GM10266 (cell line): ENCODE measurements around the gene CDC20B.

Source experiments
- DNase-seq: peaks from one replicate; pipeline ENCODE4 v3.0.0; 2012; ENCODE audit errors: extremely low spot score
- TF ChIP-seq, protein P1 (sequence below): IDR thresholded peaks from 2 replicates; pipeline ENCODE4 v1.5.1; 2012; ENCODE audit warnings: mild to moderate bottlenecking, low read depth; ENCODE audit not compliant: control insufficient read depth, insufficient read depth; ENCODE audit errors: missing control alignments

Gene CDC20B

GRCh38 chr5:55175781-55176175 lies 2.8 kb upstream of the CDC20B start:
- no peak for DNase-seq
- TF ChIP-seq, protein P1, sequence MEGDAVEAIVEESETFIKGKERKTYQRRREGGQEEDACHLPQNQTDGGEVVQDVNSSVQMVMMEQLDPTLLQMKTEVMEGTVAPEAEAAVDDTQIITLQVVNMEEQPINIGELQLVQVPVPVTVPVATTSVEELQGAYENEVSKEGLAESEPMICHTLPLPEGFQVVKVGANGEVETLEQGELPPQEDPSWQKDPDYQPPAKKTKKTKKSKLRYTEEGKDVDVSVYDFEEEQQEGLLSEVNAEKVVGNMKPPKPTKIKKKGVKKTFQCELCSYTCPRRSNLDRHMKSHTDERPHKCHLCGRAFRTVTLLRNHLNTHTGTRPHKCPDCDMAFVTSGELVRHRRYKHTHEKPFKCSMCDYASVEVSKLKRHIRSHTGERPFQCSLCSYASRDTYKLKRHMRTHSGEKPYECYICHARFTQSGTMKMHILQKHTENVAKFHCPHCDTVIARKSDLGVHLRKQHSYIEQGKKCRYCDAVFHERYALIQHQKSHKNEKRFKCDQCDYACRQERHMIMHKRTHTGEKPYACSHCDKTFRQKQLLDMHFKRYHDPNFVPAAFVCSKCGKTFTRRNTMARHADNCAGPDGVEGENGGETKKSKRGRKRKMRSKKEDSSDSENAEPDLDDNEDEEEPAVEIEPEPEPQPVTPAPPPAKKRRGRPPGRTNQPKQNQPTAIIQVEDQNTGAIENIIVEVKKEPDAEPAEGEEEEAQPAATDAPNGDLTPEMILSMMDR = no peak

GRCh38 chr5:55173687-55174230 lies 782 bp upstream of the CDC20B start:
- DNase-seq = peak; percentile 42
- TF ChIP-seq, protein P1 = no peak

- DNase-seq = peak; percentile 85
- TF ChIP-seq, protein P1 = peak; percentile 83
These were observed 702 bp downstream of the CDC20B start for GRCh38 chr5:55172051-55172899.

GRCh38 chr5:55171471-55171870 lies 1.5 kb downstream of the CDC20B start:
- no peak for DNase-seq
- TF ChIP-seq, protein P1 = no peak

DNA sequence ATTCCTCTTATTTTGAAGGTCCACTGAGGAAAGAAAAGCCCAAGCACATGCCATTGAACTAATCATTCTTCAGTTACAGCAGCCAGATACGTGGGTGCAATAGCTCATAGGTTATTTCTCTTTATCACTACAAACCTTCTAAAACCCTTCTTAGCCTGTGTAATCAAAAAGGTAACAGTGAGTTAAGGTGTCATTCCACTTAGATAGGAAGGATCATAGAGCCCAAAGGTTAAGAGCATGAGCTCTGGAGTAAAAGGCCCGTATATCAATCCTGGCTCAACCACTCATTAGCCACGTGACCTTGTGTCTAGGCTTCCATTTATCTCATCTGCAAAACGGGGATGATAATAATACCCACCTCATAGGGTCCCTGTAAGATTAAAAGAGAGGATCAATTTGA lies 10.3 kb downstream of the CDC20B start:
- no peak for DNase-seq
- TF ChIP-seq, protein P1 = no peak

GRCh38 chr5:55160493-55161209 lies 12.3 kb downstream of the CDC20B start:
- no peak for DNase-seq
- TF ChIP-seq, protein P1 = no peak
